Gastrocnemius medialis (tissue), 4 donors: ENCODE measurements around the gene ST7L.

Experiments used
- CTCF ChIP-seq, 5 experiments: fragments of 450-650 bp in 3 of 5; fragments of 200-600 bp in 2 of 5; sonication (generic) in 2 of 5; IDR thresholded peaks in 4 of 5; conservative IDR thresholded peaks in 1 of 5; 1 replicate in 4 of 5; 2 replicates in 1 of 5; pipeline ENCODE4 v1.5.1; 2016 to 2019; ENCODE audit warnings: antibody characterized with exemption in 5 of 5, mild to moderate bottlenecking in 3 of 5, moderate library complexity in 3 of 5
- POLR2A ChIP-seq, 2 donors: fragments of 450-650 bp; IDR thresholded peaks; one replicate each; pipeline ENCODE4 v1.6.1; 2017; ENCODE audit warnings: antibody characterized with exemption in 2 of 2, mild to moderate bottlenecking in 2 of 2, moderate library complexity in 2 of 2

- TF ChIP-seq CTCF (IDR thresholded peaks at IDR 0.05 in 4 of 5, conservative IDR thresholded peaks at IDR 0.05 in 1 of 5) (no peak), POLR2A (IDR thresholded peaks at IDR 0.05) (no peak)
Measured at GRCh38 chr1:112488141-112488540, 130.8 kb downstream of the ST7L start.
